ENCODE data around the gene TVP23A.

The TVP23A gene

GRCh38 chr16:10817963-10818941 lies at the start of gene TVP23A:
Gene TVP23A (minus strand): TSS chr16:10818794. CDS start chr16:10818493, 301 bp downstream.
- DNase-seq (ENCODE audit: low read depth in 2 of 2), result no peak

- DNase-seq (ENCODE audit: low read depth in 2 of 2), result no peak
These were observed 49.6 kb upstream of the TVP23A start for GRCh38 chr16:10868104-10868595.

- no peak for DNase-seq (ENCODE audit: low read depth in 2 of 2)
These were observed 48.6 kb upstream of the TVP23A start for GRCh38 chr16:10867199-10867598.

- DNase-seq (ENCODE audit: low read depth in 2 of 2), result no peak
These were observed 47.7 kb upstream of the TVP23A start for GRCh38 chr16:10865991-10866966.

GRCh38 chr16:10862438-10862837 lies 43.8 kb upstream of the TVP23A start:
- DNase-seq (ENCODE audit: low read depth in 2 of 2), result peak; percentile 7 to 11

GRCh38 chr16:10859658-10860057 lies 41.1 kb upstream of the TVP23A start:
- DNase-seq (ENCODE audit: low read depth in 2 of 2), result no peak

- no peak for DNase-seq (ENCODE audit: low read depth in 2 of 2)
These were observed 40.4 kb upstream of the TVP23A start for GRCh38 chr16:10859020-10859419.

- DNase-seq (ENCODE audit: low read depth in 2 of 2), result no peak
These were observed 39.6 kb upstream of the TVP23A start for GRCh38 chr16:10858203-10858602.

- DNase-seq (ENCODE audit: low read depth in 2 of 2), result no peak
These were observed 37.4 kb upstream of the TVP23A start for GRCh38 chr16:10856042-10856441.

GRCh38 chr16:10852948-10853347 lies 34.4 kb upstream of the TVP23A start:
- no peak for DNase-seq (ENCODE audit: low read depth in 2 of 2)

- DNase-seq (ENCODE audit: low read depth in 2 of 2), result no peak
These were observed 33.7 kb upstream of the TVP23A start for GRCh38 chr16:10852286-10852685.

GRCh38 chr16:10851512-10851911 lies 32.9 kb upstream of the TVP23A start:
- no peak for DNase-seq (ENCODE audit: low read depth in 2 of 2)

GRCh38 chr16:10850478-10850850 lies 31.9 kb upstream of the TVP23A start:
- no peak for DNase-seq (ENCODE audit: low read depth in 2 of 2)

GRCh38 chr16:10849736-10850477 lies 31.3 kb upstream of the TVP23A start:
- DNase-seq (ENCODE audit: low read depth in 2 of 2), result no peak

- DNase-seq (ENCODE audit: low read depth in 2 of 2), result no peak
These were observed 28.6 kb upstream of the TVP23A start for GRCh38 chr16:10847176-10847575.

GRCh38 chr16:10846213-10846998 lies 27.8 kb upstream of the TVP23A start:
- DNase-seq (ENCODE audit: low read depth in 2 of 2), result no peak

- DNase-seq (ENCODE audit: low read depth in 2 of 2), result no peak
These were observed 22.1 kb upstream of the TVP23A start for GRCh38 chr16:10840703-10841102.

GRCh38 chr16:10839279-10839666 lies 20.7 kb upstream of the TVP23A start:
- no peak for DNase-seq (ENCODE audit: low read depth in 2 of 2)

- DNase-seq (ENCODE audit: low read depth in 2 of 2), result no peak
These were observed 20.2 kb upstream of the TVP23A start for GRCh38 chr16:10838621-10839278.
